22Rv1 (cell line): ENCODE measurements around the gene LGALS7.
"Not testable (repeated sequence)": the region's sequence is repeated elsewhere in the genome, so short reads cannot be mapped to it uniquely, and the experiment has no call there.

ENCODE experiments used
- H3K27ac ChIP-seq: fragments of 450-650 bp; 2 replicates; pipeline ENCODE4 v1.5.1; 2017
- CTCF ChIP-seq: fragments of 450-650 bp; IDR thresholded peaks from 2 replicates; pipeline ENCODE4 v1.5.1; 2017; ENCODE audit warnings: mild to moderate bottlenecking
- ZFX ChIP-seq: fragments of 450-650 bp; IDR thresholded peaks from 2 replicates; pipeline ENCODE4 v1.6.1; 2017; ENCODE audit warnings: antibody characterized with exemption, borderline replicate concordance

LGALS7 gene

DNA sequence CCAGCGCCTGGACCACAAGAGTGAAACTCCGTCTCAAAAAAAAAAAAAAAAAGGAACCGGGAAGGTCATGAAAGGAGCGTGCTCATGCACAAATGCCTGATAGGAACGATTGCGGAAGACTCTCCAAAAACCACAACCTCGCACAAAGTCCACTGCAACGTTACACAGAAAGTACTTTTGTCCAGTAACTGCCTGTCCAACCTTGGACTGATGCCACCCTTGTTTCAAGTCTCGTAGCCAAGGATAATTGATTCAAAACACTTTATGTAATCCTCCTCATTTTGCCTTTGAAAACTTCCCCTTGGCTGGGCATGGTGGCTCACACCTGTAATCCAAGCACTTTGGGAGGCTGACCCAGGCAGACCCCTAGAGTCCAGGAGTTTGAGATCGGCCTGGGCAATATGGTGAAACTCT lies 13.7 kb downstream of the LGALS7 start:
- TF ChIP-seq ZFX: no peak
- TF ChIP-seq CTCF: no peak
- H3K27ac ChIP-seq: no peak overlapping the region

DNA sequence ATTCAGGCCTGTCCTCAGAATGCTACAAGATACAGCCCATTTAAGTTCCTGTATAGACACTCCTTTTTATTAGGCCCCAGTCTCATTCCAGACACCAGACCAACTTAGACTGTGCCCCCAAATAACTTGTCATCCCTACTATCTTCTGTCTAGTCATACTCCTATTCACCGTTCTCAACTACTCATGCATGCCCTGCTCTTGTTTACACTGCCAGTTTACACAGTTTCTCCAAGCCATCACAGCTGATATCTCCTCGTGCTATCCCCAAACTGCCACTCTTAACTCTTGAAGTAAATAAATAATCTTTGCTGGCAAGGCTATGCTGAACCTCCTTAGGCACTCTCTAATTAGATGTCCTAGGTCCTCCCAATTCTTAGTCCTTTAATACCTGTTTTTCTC lies 19.1 kb downstream of the LGALS7 start:
- not testable (repeated sequence) for H3K27ac ChIP-seq

DNA sequence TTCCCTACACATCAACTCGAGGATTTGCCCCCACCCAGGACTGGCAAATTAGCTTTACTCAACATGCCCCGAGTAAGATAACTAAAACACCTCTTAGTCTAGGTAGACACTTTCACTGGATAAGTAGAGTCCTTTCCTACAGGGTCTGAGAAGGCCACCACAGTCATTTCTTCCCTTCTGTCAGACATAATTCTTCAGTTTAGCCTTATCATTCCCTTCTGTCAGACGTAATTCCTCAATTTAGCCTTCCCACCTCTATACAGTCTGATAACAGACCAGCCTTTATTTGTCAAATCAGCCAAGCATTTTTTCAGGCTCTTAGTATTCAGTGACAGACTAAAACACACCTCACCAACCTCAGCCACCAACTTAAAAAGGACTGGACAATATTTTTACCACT lies 19.5 kb downstream of the LGALS7 start:
- not testable (repeated sequence) for H3K27ac ChIP-seq

DNA sequence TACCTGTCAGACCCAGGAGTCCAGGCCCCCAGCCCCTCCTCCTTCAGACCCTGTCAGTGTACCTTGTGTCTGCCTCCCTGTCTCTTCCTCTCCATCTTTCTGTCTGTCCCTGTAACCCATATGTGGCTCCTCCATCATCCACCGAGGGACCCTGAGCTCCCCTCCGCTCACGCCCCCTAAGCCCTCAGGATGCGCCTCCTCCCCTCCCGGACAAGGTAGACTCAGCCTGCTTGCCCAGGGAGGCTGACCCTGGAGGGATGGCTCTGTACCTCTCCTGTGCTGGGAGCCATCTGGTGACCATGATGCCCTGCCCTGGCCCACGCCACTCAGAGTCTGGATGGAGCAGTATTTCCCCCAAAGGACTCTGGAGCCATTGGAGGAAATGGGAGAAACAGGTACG lies 28.0 kb downstream of the LGALS7 start:
- no peak for TF ChIP-seq CTCF
- no peak for TF ChIP-seq ZFX
- no peak overlapping the region for H3K27ac ChIP-seq

DNA sequence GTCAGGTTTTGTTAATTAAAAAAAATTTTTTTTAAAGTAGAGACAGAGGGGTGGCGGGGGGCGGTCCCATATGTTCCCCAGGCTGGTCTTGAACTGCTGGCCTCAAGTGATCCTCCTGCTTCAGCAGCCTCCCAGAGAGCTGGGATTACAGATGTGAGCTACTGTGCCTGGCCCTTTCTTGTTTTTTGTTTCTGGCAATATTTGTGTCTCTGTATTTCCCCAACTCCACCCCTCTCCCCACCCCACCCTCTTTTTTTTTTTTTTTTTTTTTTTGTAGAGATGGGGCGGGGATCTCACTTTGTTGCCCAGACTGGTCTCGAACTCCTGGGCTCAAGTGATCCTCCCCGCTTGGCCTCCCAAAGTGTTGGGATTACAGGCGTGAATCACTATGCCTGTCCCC lies 28.4 kb downstream of the LGALS7 start:
- no peak overlapping the region for H3K27ac ChIP-seq
- TF ChIP-seq ZFX (no peak), CTCF (no peak)

DNA sequence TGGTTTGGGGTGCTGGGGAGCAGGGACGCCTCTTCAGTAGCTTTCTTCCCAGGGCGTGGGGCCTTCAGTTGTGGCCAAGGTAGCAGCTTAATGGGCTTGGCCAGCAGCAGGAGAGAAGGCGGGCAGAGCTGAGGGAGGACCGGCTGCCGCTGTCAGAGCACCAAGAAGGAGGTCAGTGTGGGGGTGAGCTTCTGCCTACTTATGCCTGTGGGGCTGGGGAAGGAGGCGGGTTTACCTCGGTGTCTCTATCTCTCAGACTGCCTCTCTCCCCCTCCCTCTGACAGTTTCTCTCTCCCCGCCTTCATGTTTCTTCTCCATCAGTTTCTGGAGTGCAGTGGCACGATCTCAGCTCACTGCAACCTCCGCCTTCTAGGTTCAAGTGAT lies 29.0 kb downstream of the LGALS7 start, which contains the start of gene CAPN12:
CAPN12 (minus strand) TSS at position 177 of the 384 bp plus-strand sequence. CDS start 309 bp downstream, outside the sequence.
- no peak for TF ChIP-seq CTCF
- no peak within 1 kb of the TSS for H3K27ac ChIP-seq

DNA sequence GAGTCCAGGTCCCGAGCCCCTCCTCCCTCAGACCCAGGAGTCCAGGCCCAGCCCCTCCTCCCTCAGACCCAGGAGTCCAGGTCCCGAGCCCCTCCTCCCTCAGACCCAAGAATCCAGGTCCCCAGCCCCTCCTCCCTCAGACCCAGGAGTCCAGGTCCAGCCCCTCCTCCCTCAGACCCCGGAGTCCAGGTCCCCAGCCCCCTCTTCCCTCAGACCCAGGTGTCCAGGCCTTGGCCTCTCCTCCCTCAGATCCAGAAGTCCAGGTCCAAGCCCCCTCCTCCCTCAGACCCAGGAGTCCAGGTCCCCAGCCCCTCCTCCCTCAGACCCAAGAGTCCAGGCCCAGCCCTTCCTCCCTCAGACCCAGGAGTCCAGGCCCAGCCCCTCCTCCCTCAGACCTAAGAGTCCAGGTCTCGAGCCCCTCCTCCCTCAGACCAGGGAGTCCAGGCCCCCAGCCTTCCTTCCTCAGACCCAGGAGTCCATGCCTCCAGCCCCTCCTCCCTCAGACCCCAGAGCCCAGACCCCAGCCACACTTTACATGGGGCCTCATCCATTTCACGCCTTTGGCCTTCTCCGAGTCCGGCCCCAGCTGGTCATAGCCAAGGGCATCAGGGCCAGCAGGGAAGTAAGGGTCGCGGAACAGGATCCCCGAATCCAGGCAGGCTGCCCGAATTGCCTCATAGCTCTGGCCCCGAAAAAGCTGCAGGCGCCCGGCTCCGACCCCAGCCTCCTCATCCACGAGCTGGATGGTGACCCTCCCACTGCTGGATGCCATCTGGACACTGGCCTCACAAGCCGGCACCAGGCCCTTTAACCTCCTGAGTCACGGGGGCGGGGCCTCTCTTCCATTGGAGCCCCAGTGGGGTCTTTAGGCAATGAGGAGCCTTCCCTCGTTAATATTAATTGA lies 29.7 kb downstream of the LGALS7 start:
- no peak overlapping the region for H3K27ac ChIP-seq
- TF ChIP-seq ZFX: no peak

- TF ChIP-seq ZFX (no peak), CTCF (no peak)
- H3K27ac ChIP-seq: no peak overlapping the region
These were observed 30.4 kb downstream of the LGALS7 start for GRCh38 chr19:38742906-38743305.

DNA sequence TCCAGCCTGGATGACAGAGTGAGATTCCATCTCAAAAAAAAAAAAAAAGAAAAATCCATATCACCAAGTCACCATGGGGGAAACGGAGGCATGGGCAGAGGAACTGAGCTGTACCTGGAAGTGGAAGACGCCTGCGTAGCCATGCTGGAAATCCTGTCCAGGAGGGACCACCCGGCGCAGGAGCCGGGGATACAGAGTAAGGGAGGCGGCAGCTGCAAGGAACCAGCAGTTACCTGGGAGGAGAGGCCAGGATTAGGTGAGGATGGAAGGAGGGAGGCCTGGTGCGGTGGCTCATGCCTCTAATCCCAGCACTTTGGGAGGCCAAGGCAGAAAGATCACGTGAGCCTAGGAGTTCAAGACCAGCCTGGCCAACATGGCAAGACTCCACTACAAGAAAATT lies 31.0 kb downstream of the LGALS7 start:
- TF ChIP-seq CTCF (no peak), ZFX (no peak)
- H3K27ac ChIP-seq: no peak overlapping the region
